ENCODE results near the gene PNPLA2.

The PNPLA2 gene

GRCh38 chr11:778976-779954 is 39.4 kb upstream of the PNPLA2 start:
- no peak for TF ChIP-seq CTCF (IDR thresholded peaks at IDR 0.05; ENCODE audit: borderline replicate concordance, control extremely low read depth, extremely low read depth, insufficient read depth, missing control alignments)
- DNase-seq (ENCODE audit: low spot score): no peak
- in situ Hi-C loops (cut with MboI; ENCODE audit: low sequenced_read_pairs, unreplicated experiment): no loop called here

GRCh38 chr11:779955-780532 is 38.7 kb upstream of the PNPLA2 start:
- no peak for DNase-seq (ENCODE audit: low spot score)
- TF ChIP-seq CTCF (IDR thresholded peaks at IDR 0.05; ENCODE audit: borderline replicate concordance, control extremely low read depth, extremely low read depth, insufficient read depth, missing control alignments): no peak
- in situ Hi-C loops (cut with MboI; ENCODE audit: low sequenced_read_pairs, unreplicated experiment): no loop called here

GRCh38 chr11:782264-783174 is 36.2 kb upstream of the PNPLA2 start:
- TF ChIP-seq CTCF (IDR thresholded peaks at IDR 0.05; ENCODE audit: borderline replicate concordance, control extremely low read depth, extremely low read depth, insufficient read depth, missing control alignments): no peak
- no peak for DNase-seq (ENCODE audit: low spot score)
- in situ Hi-C loops (cut with MboI; ENCODE audit: low sequenced_read_pairs, unreplicated experiment): no loop called here

- in situ Hi-C loops (cut with MboI; ENCODE audit: low sequenced_read_pairs, unreplicated experiment): no loop called here
- no peak for TF ChIP-seq CTCF (IDR thresholded peaks at IDR 0.05; ENCODE audit: borderline replicate concordance, control extremely low read depth, extremely low read depth, insufficient read depth, missing control alignments)
- no peak for DNase-seq (ENCODE audit: low spot score)
Measured at GRCh38 chr11:783581-784015, 35.1 kb upstream of the PNPLA2 start.

- in situ Hi-C loops (cut with MboI; ENCODE audit: low sequenced_read_pairs, unreplicated experiment): no loop called here
- no peak for DNase-seq (ENCODE audit: low spot score)
- TF ChIP-seq CTCF (IDR thresholded peaks at IDR 0.05; ENCODE audit: borderline replicate concordance, control extremely low read depth, extremely low read depth, insufficient read depth, missing control alignments): no peak
Measured at GRCh38 chr11:786235-787083, 32.3 kb upstream of the PNPLA2 start.

Measured in GM13976 (cell line).